H1 (cell line): Measurements from ENCODE around the gene SBF1. TPM values are rescaled to one million over a fixed set of nuclear protein-coding genes. Genes with fewer than 3 reads are reported as not detected.

ENCODE experiments used
- BACH1 ChIP-seq: IDR thresholded peaks from 2 replicates; pipeline ENCODE4 v1.6.1; 2012; ENCODE audit warnings: low read length, improper control_type of control experiment
- CHD2 ChIP-seq: IDR thresholded peaks from 2 replicates; pipeline ENCODE4 v1.6.1; 2012; ENCODE audit warnings: low read length, improper control_type of control experiment
- KDM1A ChIP-seq: fragments of 200-600, 300-600 bp; sonication (generic); IDR thresholded peaks from 2 replicates; pipeline ENCODE4 v1.7.1; 2016; ENCODE audit warnings: mild to moderate bottlenecking, low read length, borderline replicate concordance
- TAF7 ChIP-seq: optimal IDR thresholded peaks from 2 replicates; pipeline ENCODE3; 2011; ENCODE audit warnings: low read depth, mild to moderate bottlenecking, inconsistent platforms, low read length, moderate library complexity, borderline replicate concordance
- polyA plus RNA-seq, 7 experiments: library from polyadenylated mRNA; depleted of rRNA in 3 of 7; stranded (reverse) in 5 of 7; unstranded in 2 of 7; fragments of >200 nt in 5 of 7; fragments of 200-250 nt in 2 of 7; gene quantifications; 1 replicate in 5 of 7; 2 replicates in 1 of 7; 4 replicates in 1 of 7; pipeline versions ENCODE4 v1.2.1 to v1.2.3, GENCODE V29; 2011 to 2013; ENCODE audit warnings: missing spikeins in 2 of 7, mixed read lengths in 2 of 7
- total RNA-seq: library from RNA; stranded (reverse); fragmentation: NEBNext Ultra II Directional; extraction: Animal tissue kit (Norgen Biotek cat#: 25700); gene quantifications from 2 replicates; pipeline ENCODE4 v1.2.1, GENCODE V29; 2021
- TF ChIP-seq, protein P1 (sequence below), 3 experiments: IDR thresholded peaks; 1 replicate in 2 of 3; 2 replicates in 1 of 3; pipeline versions ENCODE4 v1.5.1 to v1.6.1; 2011; ENCODE audit warnings: low read length in 3 of 3, mild to moderate bottlenecking in 3 of 3, inconsistent platforms in 2 of 3, low read depth in 1 of 3, moderate library complexity in 1 of 3; ENCODE audit not compliant: insufficient read depth in 1 of 3; ENCODE audit errors: control extremely low read depth in 1 of 3
- TF ChIP-seq, protein P2 (sequence below): IDR thresholded peaks from 2 replicates; pipeline ENCODE4 v1.6.1; 2011; ENCODE audit warnings: low read length, improper control_type of control experiment

Gene SBF1
- total and polyA plus RNA-seq, 2 of the 8 experiments (the other 6 are each of a cell fraction or from before 2014, with no cell fraction given): 29.1 to 71.5 TPM

DNA sequence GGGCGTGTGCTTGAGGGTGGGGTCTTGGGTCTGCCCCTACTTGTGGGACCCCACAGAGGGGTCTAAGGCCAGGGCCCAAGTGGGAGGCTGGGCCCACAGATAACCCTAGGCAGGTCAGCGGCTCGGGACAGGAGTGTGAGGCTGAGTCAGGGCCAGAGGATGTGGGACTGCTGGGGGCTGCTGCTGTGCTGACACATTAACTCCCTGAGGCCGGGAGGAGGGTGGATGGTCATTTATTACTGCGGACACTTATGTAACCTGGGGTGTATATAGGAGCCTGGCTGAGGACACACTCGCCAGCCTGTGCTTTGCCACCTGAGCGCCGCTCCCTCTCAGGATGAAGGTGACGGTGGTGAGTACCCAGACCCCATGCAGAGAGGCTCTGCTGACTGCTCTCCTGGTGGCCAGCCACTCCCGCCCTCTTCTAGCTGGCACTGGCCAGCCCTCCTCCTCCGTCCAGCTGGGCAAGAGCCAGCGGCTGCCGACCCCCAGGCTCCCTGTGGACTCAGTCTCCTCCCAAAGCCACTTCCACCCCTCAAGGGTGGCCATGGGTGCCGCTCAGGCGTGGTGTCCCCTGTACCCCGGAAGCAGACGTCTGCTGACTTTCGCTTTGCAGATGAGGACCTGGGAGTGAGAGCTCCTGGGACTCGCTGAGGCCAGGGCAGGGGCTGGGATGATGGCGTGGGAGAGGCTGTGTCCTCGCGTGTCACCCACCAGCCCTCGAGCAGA is 11.9 kb upstream of the SBF1 start, which contains the start of gene MIOX (continued):
- TF ChIP-seq CHD2 (no peak), TAF7 (no peak), KDM1A (no peak), BACH1 (no peak)
- TF ChIP-seq, protein P1, sequence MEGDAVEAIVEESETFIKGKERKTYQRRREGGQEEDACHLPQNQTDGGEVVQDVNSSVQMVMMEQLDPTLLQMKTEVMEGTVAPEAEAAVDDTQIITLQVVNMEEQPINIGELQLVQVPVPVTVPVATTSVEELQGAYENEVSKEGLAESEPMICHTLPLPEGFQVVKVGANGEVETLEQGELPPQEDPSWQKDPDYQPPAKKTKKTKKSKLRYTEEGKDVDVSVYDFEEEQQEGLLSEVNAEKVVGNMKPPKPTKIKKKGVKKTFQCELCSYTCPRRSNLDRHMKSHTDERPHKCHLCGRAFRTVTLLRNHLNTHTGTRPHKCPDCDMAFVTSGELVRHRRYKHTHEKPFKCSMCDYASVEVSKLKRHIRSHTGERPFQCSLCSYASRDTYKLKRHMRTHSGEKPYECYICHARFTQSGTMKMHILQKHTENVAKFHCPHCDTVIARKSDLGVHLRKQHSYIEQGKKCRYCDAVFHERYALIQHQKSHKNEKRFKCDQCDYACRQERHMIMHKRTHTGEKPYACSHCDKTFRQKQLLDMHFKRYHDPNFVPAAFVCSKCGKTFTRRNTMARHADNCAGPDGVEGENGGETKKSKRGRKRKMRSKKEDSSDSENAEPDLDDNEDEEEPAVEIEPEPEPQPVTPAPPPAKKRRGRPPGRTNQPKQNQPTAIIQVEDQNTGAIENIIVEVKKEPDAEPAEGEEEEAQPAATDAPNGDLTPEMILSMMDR (IDR thresholded peaks at IDR 0.05; ENCODE audit: control extremely low read depth in 1 of 3, insufficient read depth in 1 of 3, low read depth in 1 of 3, low read length in 3 of 3): no peak
- TF ChIP-seq, protein P2, sequence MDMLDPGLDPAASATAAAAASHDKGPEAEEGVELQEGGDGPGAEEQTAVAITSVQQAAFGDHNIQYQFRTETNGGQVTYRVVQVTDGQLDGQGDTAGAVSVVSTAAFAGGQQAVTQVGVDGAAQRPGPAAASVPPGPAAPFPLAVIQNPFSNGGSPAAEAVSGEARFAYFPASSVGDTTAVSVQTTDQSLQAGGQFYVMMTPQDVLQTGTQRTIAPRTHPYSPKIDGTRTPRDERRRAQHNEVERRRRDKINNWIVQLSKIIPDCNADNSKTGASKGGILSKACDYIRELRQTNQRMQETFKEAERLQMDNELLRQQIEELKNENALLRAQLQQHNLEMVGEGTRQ: no peak
- TF ChIP-seq, all 59 proteins: peak for 0
